GM19455 (cell line): ENCODE measurements around the gene TBCK.

Experiments
- ATAC-seq: cut with Tn5 transposase; IDR thresholded peaks from one replicate; pipeline ENCODE4 v1.9.1; 2021; ENCODE audit not compliant: unreplicated experiment

The TBCK gene

GRCh38 chr4:106315968-106316772 lies at the start of gene TBCK, which contains the start of gene AIMP1:
Gene TBCK, minus strand, starts transcription at chr4:106316209. Its CDS starts 7,249 bp downstream, at chr4:106308960.
Gene AIMP1, plus strand, starts transcription at chr4:106316550. Its CDS starts 8,460 bp downstream, at chr4:106325010.
- ATAC-seq: peak; percentile 88

GRCh38 chr4:106365613-106366012 lies 49.6 kb upstream of the TBCK start:
- ATAC-seq: no peak

GRCh38 chr4:106364282-106364681 lies 48.3 kb upstream of the TBCK start:
- ATAC-seq: no peak

- no peak for ATAC-seq
Observed at GRCh38 chr4:106362086-106362825, 46.2 kb upstream of the TBCK start.

- no peak for ATAC-seq
Observed at GRCh38 chr4:106358899-106359298, 42.9 kb upstream of the TBCK start.

GRCh38 chr4:106355193-106355592 lies 39.2 kb upstream of the TBCK start:
- ATAC-seq: no peak

- no peak for ATAC-seq
Observed at GRCh38 chr4:106353786-106354185, 37.8 kb upstream of the TBCK start.

- no peak for ATAC-seq
Observed at GRCh38 chr4:106351016-106351415, 35.0 kb upstream of the TBCK start.

- no peak for ATAC-seq
Observed at GRCh38 chr4:106347167-106347566, 31.2 kb upstream of the TBCK start.

- no peak for ATAC-seq
Observed at GRCh38 chr4:106344647-106344970, 28.6 kb upstream of the TBCK start.

GRCh38 chr4:106343865-106344646 lies 28.0 kb upstream of the TBCK start:
- no peak for ATAC-seq

- no peak for ATAC-seq
Observed at GRCh38 chr4:106340774-106341173, 24.8 kb upstream of the TBCK start.

GRCh38 chr4:106339431-106339830 lies 23.4 kb upstream of the TBCK start:
- no peak for ATAC-seq

GRCh38 chr4:106338671-106339070 lies 22.7 kb upstream of the TBCK start:
- ATAC-seq: no peak

GRCh38 chr4:106337916-106338315 lies 21.9 kb upstream of the TBCK start:
- ATAC-seq: no peak

GRCh38 chr4:106336618-106337017 lies 20.6 kb upstream of the TBCK start:
- ATAC-seq: no peak

GRCh38 chr4:106334741-106335470 lies 18.9 kb upstream of the TBCK start:
- ATAC-seq: no peak

GRCh38 chr4:106333186-106333585 lies 17.2 kb upstream of the TBCK start:
- no peak for ATAC-seq

GRCh38 chr4:106329041-106329618 lies 13.1 kb upstream of the TBCK start:
- ATAC-seq: peak; percentile 68

GRCh38 chr4:106325800-106326199 lies 9.8 kb upstream of the TBCK start:
- no peak for ATAC-seq
